GM23338 (cell line): Measurements from ENCODE around the gene PARP9. TPM values are rescaled to one million over a fixed set of nuclear protein-coding genes. Genes with fewer than 3 reads are reported as not detected.

Source experiments
- ATAC-seq: fragments of 200-7000 bp; cut with Tn5 transposase; 3 replicates; pipeline ENCODE4 v1.9.1; 2020
- DNase-seq: peaks from one replicate; pipeline ENCODE4 v3.0.0-alpha.2; 2015; ENCODE audit warnings: low spot score
- H2AFZ ChIP-seq: fragments of 200-600 bp; sonication (generic); 2 replicates; pipeline ENCODE4 v1.8.0; 2016; ENCODE audit warnings: antibody characterized with exemption, mild to moderate bottlenecking, moderate library complexity
- H3F3A ChIP-seq: fragments of 200-600 bp; sonication (generic); replicated peaks from 2 replicates; pipeline ENCODE4 v1.8.0; 2017; ENCODE audit warnings: antibody characterized with exemption, mixed run types, low read depth
- H3K27ac ChIP-seq: fragments of 200-600 bp; sonication (generic); 2 replicates; pipeline ENCODE4 v1.6.1; 2016; ENCODE audit warnings: low read depth
- H3K27me3 ChIP-seq: fragments of 200-600 bp; sonication (generic); 2 replicates; pipeline ENCODE4 v1.8.0; 2016; ENCODE audit warnings: mild to moderate bottlenecking, mixed run types, moderate library complexity; ENCODE audit not compliant: insufficient read depth
- H3K36me3 ChIP-seq: fragments of 200-600 bp; sonication (generic); 2 replicates; pipeline ENCODE4 v1.8.0; 2016; ENCODE audit warnings: mild to moderate bottlenecking; ENCODE audit not compliant: insufficient read depth
- H3K4me1 ChIP-seq: fragments of 200-600 bp; sonication (generic); 2 replicates; pipeline ENCODE4 v1.8.0; 2016; ENCODE audit warnings: mild to moderate bottlenecking, moderate library complexity; ENCODE audit not compliant: insufficient read depth
- H3K4me2 ChIP-seq: fragments of 200-600 bp; sonication (generic); 2 replicates; pipeline ENCODE4 v1.7.1; 2017; ENCODE audit warnings: mixed run types
- H3K4me3 ChIP-seq: fragments of 200-600 bp; sonication (generic); 2 replicates; pipeline ENCODE4 v1.6.1; 2016; ENCODE audit warnings: mixed run types
- H3K79me2 ChIP-seq: fragments of 200-600 bp; sonication (generic); replicated peaks from 2 replicates; pipeline ENCODE4 v1.8.0; 2017; ENCODE audit warnings: mild to moderate bottlenecking; ENCODE audit not compliant: insufficient read depth
- H3K9me2 ChIP-seq: fragments of 200-600 bp; sonication (generic); 2 replicates; pipeline ENCODE4 v1.8.0; 2017; ENCODE audit not compliant: insufficient read depth
- H4K20me1 ChIP-seq: fragments of 200-600 bp; sonication (generic); replicated peaks from 2 replicates; pipeline ENCODE4 v1.8.0; 2017; ENCODE audit warnings: mild to moderate bottlenecking; ENCODE audit not compliant: insufficient read depth
- H3K27ac Mint-ChIP-seq: 2 replicates; pipeline ENCODE4 v1.8.0; 2020; ENCODE audit warnings: inconsistent platforms, mild to moderate bottlenecking, moderate library complexity, mixed read lengths
- H3K27me3 Mint-ChIP-seq: 3 replicates; pipeline ENCODE4 v1.8.0; 2022; ENCODE audit warnings: low read depth, mild to moderate bottlenecking, moderate library complexity, mixed read lengths, inconsistent platforms; ENCODE audit not compliant: insufficient read depth, poor library complexity
- H3K36me3 Mint-ChIP-seq: 3 replicates; pipeline ENCODE4 v1.8.0; 2021; ENCODE audit warnings: low read depth, mild to moderate bottlenecking, inconsistent platforms, moderate library complexity, mixed read lengths
- H3K4me1 Mint-ChIP-seq: 3 replicates; pipeline ENCODE4 v1.8.0; 2020; ENCODE audit warnings: mild to moderate bottlenecking, inconsistent platforms, mixed read lengths
- H3K4me3 Mint-ChIP-seq: 3 replicates; pipeline ENCODE4 v1.8.0; 2021; ENCODE audit warnings: moderate library complexity, mild to moderate bottlenecking, inconsistent platforms, mixed read lengths
- H3K9me3 Mint-ChIP-seq: 3 replicates; pipeline ENCODE4 v1.8.0; 2020; ENCODE audit warnings: moderate library complexity, mild to moderate bottlenecking, inconsistent platforms, mixed read lengths
- CREB1 ChIP-seq: fragments of 250-450 bp; sonication (Bioruptor Pico); IDR thresholded peaks from 2 replicates; pipeline ENCODE4 v1.5.0; 2020; ENCODE audit warnings: low read depth, mild to moderate bottlenecking, moderate library complexity
- CTCF ChIP-seq, 2 experiments: fragments of 200-600 bp in 1 of 2; sonication (generic) in 1 of 2; conservative IDR thresholded peaks; 2 replicates each; pipeline versions ENCODE4 v1.5.1 to v1.6.1; 2016 to 2017; ENCODE audit warnings: antibody characterized with exemption in 2 of 2, low read depth in 2 of 2, mild to moderate bottlenecking in 2 of 2, moderate library complexity in 1 of 2
- ETS1 ChIP-seq: IDR thresholded peaks from 2 replicates; pipeline ENCODE4 v1.6.1; 2016; ENCODE audit warnings: antibody characterized with exemption
- EZH2 ChIP-seq: fragments of 200-600 bp; sonication (generic); IDR thresholded peaks from one replicate; pipeline ENCODE4 v1.8.0; 2017; ENCODE audit warnings: antibody characterized with exemption, mild to moderate bottlenecking, low read depth; ENCODE audit not compliant: unreplicated experiment
- EZH2phosphoT487 ChIP-seq: fragments of 200-600 bp; sonication (generic); IDR thresholded peaks from one replicate; pipeline ENCODE4 v1.8.1; 2018; ENCODE audit warnings: antibody characterized with exemption; ENCODE audit not compliant: unreplicated experiment
- JUNB ChIP-seq: IDR thresholded peaks from one replicate; pipeline ENCODE4 v1.6.1; 2016; ENCODE audit warnings: antibody characterized with exemption; ENCODE audit not compliant: unreplicated experiment
- NANOG ChIP-seq: IDR thresholded peaks from 2 replicates; pipeline ENCODE4 v1.6.1; 2016; ENCODE audit warnings: antibody characterized with exemption, borderline replicate concordance
- POLR2AphosphoS5 ChIP-seq: IDR thresholded peaks from 2 replicates; pipeline ENCODE4 v1.6.1; 2016; ENCODE audit warnings: antibody characterized with exemption, low read depth
- REST ChIP-seq: IDR thresholded peaks from one replicate; pipeline ENCODE4 v1.6.1; 2018; ENCODE audit warnings: antibody characterized with exemption; ENCODE audit not compliant: unreplicated experiment
- STAT1 ChIP-seq: IDR thresholded peaks from one replicate; pipeline ENCODE4 v1.6.1; 2016; ENCODE audit warnings: antibody characterized with exemption; ENCODE audit not compliant: unreplicated experiment
- ZNF114 ChIP-seq: fragments of 250-450 bp; sonication (Bioruptor Pico); IDR thresholded peaks from 2 replicates; pipeline ENCODE4 v1.5.0; 2020; ENCODE audit warnings: mild to moderate bottlenecking, moderate library complexity
- ZNF331 ChIP-seq: fragments of 250-450 bp; sonication (Bioruptor Pico); IDR thresholded peaks from 2 replicates; pipeline ENCODE4 v1.5.0; 2020; ENCODE audit warnings: low read depth, mild to moderate bottlenecking, moderate library complexity
- ZNF462 ChIP-seq: fragments of 250-450 bp; sonication (Bioruptor Pico); IDR thresholded peaks from 2 replicates; pipeline ENCODE4 v1.5.0; 2020; ENCODE audit warnings: mild to moderate bottlenecking, moderate library complexity
- polyA plus RNA-seq: library from polyadenylated mRNA; unstranded; fragments of >200 nt; fragmentation: Nextera tagmentation; extraction: Ambion mirVana; gene quantifications from 2 replicates; pipeline ENCODE4 v1.2.1, GENCODE V29; 2016
- total RNA-seq: library from RNA; depleted of rRNA; stranded (reverse); fragments of >200 nt; shearing (Covaris generic); gene quantifications from 2 replicates; pipeline ENCODE4 v1.2.3, GENCODE V29; 2014

The PARP9 gene
- total and polyA plus RNA-seq, 2 experiments from 2014 or later, result 1.8 to 2.2 TPM

GRCh38 chr3:122553171-122553570, 10.9 kb downstream of the PARP9 start:
- Mint-ChIP-seq H3K27me3 (no peaks in the 10 kb centered on the region), H3K36me3 (no peaks in the 10 kb centered on the region), H3K4me3 (no peak overlapping the region), H3K27ac (no peak overlapping the region), H3K4me1 (peaks cover 17% of the 10 kb centered on the region), H3K9me3 (no peaks in the 10 kb centered on the region)
- no peak for DNase-seq
- Histone ChIP-seq H3K4me2 (no peak overlapping the region), H3K27me3 (no peaks in the 10 kb centered on the region), H3K4me3 (no peak overlapping the region), H3K27ac (no peak overlapping the region), H3K9me2 (no peaks in the 10 kb centered on the region), H2AFZ (no peak overlapping the region), H3K36me3 (no peaks in the 10 kb centered on the region), H3F3A (no peaks in the 10 kb centered on the region), H3K4me1 (peaks cover 11% of the 10 kb centered on the region; the same call in 1 of the 2 replicates), H4K20me1 (no peaks in the 10 kb centered on the region), H3K79me2 (no peaks in the 10 kb centered on the region)
- TF ChIP-seq ETS1, result no peak
- no peak for TF ChIP-seq REST
- no peak for TF ChIP-seq ZNF114 (CRISPR knock-in tag)
- TF ChIP-seq STAT1, result no peak
- no peak for TF ChIP-seq CREB1 (CRISPR knock-in tag)
- no peak for TF ChIP-seq EZH2
- TF ChIP-seq ZNF331 (CRISPR knock-in tag), result no peak
- no peak for TF ChIP-seq CTCF (conservative IDR thresholded peaks at IDR 0.05; ENCODE audit: low read depth in 2 of 2)
- no peak for TF ChIP-seq POLR2AphosphoS5
- TF ChIP-seq JUNB, result no peak
- TF ChIP-seq ZNF462 (CRISPR knock-in tag), result no peak
- no peak for TF ChIP-seq NANOG
- no peak for TF ChIP-seq EZH2phosphoT487
- no peak for ATAC-seq
